HCT116 (cell line): ENCODE data around the gene RYR3.

Experiments
- EZH2 ChIP-seq: fragments of 200-600 bp; sonication (generic); IDR thresholded peaks from 2 replicates; pipeline ENCODE4 v1.6.1; 2017; ENCODE audit warnings: antibody characterized with exemption, mixed run types
- EZH2phosphoT487 ChIP-seq: fragments of 200-600 bp; IDR thresholded peaks from 2 replicates; pipeline ENCODE4 v1.6.1; 2018; ENCODE audit warnings: antibody characterized with exemption, borderline replicate concordance
- FOSL1 ChIP-seq: IDR thresholded peaks from 2 replicates; pipeline ENCODE4 v1.6.1; 2012; ENCODE audit warnings: low read depth
- POLR2A ChIP-seq: IDR thresholded peaks from 2 replicates; pipeline ENCODE4 v1.7.0; 2011; ENCODE audit warnings: borderline replicate concordance; ENCODE audit not compliant: insufficient read depth, insufficient read length; ENCODE audit errors: extremely low read depth
- SP1 ChIP-seq: IDR thresholded peaks from 2 replicates; pipeline ENCODE4 v1.6.1; 2012; ENCODE audit warnings: low read depth
- YY1 ChIP-seq: IDR thresholded peaks from 2 replicates; pipeline ENCODE4 v1.6.1; 2011; ENCODE audit warnings: low read length, low read depth, moderate library complexity, mild to moderate bottlenecking; ENCODE audit not compliant: insufficient replicate concordance; ENCODE audit errors: extremely low read depth
- ZNF274 ChIP-seq: fragments of 200-500 bp; sonication (Bioruptor generic); IDR thresholded peaks from 2 replicates; pipeline ENCODE4 v1.6.1; 2014; ENCODE audit warnings: mild to moderate bottlenecking, low read depth, low read length, inconsistent platforms
- TF ChIP-seq, protein P1 (sequence below), 3 experiments: fragments of 200-600 bp in 1 of 3; sonication (generic) in 1 of 3; IDR thresholded peaks in 2 of 3; conservative IDR thresholded peaks in 1 of 3; 2 replicates each; pipeline ENCODE4 v1.5.1; 2012 to 2017; ENCODE audit warnings: low read depth in 2 of 3, low read length in 2 of 3, antibody characterized with exemption in 1 of 3, borderline replicate concordance in 1 of 3, control low read depth in 1 of 3, mild to moderate bottlenecking in 1 of 3, mixed read lengths in 1 of 3, mixed run types in 1 of 3, moderate library complexity in 1 of 3; ENCODE audit not compliant: insufficient read depth in 1 of 3
- TF ChIP-seq, protein P2 (sequence below): IDR thresholded peaks from 2 replicates; pipeline ENCODE4 v1.6.1; 2012

DNA sequence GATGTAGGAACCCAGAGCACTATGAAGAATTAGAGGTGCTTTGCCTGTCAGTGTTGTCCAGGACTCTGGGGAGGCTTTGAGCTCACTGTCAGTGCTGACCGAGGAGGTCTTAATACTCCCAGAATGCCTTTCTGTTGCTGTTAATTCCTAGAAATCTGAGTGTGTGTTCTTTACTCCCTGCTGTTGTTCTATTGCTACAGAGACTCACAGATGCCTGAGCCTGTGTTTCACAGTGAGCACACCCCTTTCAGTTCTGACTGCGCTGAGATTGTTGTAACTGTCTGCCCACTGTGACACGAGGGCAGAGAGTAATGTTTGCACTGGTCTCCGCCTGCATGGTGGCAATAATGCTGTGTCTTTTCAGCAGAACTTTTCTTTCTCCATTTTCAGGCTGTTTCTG, 162.9 kb downstream of the RYR3 start:
- TF ChIP-seq, protein P1, sequence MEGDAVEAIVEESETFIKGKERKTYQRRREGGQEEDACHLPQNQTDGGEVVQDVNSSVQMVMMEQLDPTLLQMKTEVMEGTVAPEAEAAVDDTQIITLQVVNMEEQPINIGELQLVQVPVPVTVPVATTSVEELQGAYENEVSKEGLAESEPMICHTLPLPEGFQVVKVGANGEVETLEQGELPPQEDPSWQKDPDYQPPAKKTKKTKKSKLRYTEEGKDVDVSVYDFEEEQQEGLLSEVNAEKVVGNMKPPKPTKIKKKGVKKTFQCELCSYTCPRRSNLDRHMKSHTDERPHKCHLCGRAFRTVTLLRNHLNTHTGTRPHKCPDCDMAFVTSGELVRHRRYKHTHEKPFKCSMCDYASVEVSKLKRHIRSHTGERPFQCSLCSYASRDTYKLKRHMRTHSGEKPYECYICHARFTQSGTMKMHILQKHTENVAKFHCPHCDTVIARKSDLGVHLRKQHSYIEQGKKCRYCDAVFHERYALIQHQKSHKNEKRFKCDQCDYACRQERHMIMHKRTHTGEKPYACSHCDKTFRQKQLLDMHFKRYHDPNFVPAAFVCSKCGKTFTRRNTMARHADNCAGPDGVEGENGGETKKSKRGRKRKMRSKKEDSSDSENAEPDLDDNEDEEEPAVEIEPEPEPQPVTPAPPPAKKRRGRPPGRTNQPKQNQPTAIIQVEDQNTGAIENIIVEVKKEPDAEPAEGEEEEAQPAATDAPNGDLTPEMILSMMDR (IDR thresholded peaks at IDR 0.05 in 2 of 3, conservative IDR thresholded peaks at IDR 0.05 in 1 of 3; ENCODE audit: borderline replicate concordance in 1 of 3, insufficient read depth in 1 of 3, low read depth in 2 of 3, low read length in 2 of 3): no peak
- TF ChIP-seq POLR2A: no peak
- TF ChIP-seq FOSL1: no peak
- no peak for TF ChIP-seq YY1
- no peak for TF ChIP-seq EZH2phosphoT487
- TF ChIP-seq, protein P2, sequence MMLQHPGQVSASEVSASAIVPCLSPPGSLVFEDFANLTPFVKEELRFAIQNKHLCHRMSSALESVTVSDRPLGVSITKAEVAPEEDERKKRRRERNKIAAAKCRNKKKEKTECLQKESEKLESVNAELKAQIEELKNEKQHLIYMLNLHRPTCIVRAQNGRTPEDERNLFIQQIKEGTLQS: no peak
- no peak for TF ChIP-seq EZH2
- TF ChIP-seq SP1: no peak
- no peak for TF ChIP-seq ZNF274
